ENCODE measurements around the gene PHC2.

PHC2 gene

DNA sequence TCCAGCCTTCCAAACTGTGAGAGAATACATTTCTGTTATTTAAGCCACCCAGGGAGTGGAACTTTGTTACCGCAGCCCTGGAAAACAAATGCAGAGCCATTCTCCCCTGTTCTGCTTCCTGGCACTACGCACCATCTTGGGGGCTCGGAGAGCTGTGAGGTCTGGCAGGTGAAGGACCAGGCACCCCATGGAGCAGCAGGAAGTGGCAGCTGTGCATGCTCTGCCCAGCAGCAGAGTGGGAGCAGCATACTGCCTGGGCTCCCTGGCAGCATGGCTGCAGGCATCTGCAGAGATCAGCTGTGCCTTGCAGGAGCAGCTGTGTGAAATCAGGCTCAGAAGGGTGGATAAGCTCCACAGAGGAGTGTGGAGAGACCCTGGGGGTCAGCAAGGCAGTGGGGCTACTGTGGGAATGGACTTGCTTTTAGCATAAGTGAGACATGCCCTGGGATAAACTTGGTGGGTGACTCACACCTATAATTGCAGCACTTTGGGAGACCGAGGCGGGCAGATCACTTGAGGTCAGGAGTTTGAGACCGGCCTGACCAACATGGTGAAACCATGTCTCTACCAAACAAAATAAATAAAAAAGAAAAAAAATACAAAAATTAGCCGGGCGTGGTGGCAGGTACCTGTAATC is 23.9 kb upstream of the PHC2 start:
- DNase-seq (ENCODE audit: low read depth in 4 of 4, low spot score in 1 of 4) = no peak

DNA sequence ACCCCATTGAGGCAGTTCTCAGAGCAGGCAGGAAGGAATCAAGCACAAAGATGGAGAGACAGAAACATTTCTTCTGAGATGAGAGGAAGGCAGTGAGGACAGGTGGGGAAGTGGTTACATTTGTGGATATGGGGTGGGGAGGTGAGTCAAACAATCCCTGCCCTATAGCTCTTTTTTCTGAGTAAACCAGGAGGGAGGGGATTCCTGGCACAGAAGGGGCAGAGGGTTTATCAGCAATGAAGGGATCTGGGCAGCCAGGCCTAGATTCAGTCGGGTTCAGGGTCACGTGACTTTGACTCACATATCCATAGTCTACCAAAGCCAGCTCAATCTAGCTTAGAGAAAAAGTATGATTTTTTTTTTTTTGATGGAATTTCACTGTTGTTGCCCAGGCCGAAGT is 15.7 kb upstream of the PHC2 start:
- DNase-seq (ENCODE audit: low read depth in 4 of 4, low spot score in 1 of 4) = no peak

DNA sequence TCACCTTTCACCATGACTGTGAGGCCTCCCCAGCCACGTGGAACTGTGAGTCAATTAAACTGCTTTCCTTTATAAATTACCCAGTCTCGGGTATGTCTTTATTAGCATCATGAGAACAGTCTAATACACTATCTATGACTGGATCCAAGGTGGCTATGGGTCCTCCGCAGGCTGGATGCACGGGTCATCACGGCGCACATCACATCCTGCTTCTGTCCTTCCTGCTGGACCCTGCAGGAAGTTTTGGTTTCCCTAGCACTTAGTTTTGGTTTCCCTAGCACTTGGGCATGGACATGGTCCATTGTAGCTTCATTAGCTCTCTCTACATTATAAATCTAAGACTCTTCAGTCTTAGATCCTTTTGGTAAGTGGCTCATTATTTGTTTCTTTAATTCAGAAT is 14.2 kb upstream of the PHC2 start:
- DNase-seq (ENCODE audit: low read depth in 4 of 4, low spot score in 1 of 4) = no peak

DNA sequence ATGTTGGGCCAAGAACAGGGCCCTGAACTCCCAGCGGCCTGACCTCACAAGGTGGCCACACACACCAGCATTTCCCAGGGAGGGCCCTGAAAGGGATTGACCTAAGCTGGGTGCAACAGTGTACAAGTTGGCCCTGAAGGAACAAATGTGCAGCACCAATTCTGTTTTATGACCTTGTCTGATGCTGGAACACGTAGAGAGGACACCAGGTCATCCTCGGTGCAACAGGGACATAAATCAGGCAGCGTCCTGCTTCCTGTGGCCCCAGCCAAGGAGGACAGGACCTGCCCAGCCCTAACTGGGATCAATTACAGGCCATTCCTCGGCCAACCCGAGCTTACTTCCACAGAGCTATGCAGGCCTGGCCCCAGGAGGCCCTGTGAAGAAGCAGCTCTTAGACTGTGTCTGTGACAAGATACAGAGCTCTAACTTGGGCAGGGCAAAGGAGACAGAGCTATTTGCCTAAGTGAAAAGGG is 12.8 kb upstream of the PHC2 start:
- DNase-seq (ENCODE audit: low read depth in 4 of 4, low spot score in 1 of 4) = no peak

DNA sequence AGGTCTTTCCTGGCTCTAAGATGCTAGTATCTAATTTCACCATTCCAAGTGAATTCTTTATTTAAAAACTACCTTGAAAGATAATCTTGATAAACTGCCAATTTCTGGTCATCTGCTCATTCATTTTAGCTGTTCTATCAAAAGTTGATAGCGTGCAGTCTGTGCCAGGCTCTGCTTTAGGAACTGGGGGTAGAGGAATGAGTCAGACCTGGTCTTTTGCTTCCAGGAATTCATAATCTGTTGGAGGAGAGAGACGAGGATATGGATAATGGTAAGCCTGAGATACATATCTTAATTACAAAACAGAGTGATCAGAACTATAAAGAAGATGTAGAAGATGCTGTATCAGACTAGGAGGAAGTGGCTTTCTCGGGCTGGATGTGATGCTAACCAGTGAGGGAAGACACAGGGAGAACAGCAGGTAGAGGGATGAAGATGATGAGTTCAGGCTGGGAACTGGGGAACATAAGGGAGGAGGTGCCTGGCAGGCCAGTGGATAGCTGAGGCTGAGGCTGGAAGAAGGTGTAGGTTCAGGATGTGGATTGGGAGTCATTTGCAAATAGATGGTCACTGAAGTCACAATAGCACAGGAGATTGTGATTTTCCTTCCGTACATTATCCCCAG is 12.3 kb upstream of the PHC2 start:
- DNase-seq (ENCODE audit: low read depth in 4 of 4, low spot score in 1 of 4) = no peak

DNA sequence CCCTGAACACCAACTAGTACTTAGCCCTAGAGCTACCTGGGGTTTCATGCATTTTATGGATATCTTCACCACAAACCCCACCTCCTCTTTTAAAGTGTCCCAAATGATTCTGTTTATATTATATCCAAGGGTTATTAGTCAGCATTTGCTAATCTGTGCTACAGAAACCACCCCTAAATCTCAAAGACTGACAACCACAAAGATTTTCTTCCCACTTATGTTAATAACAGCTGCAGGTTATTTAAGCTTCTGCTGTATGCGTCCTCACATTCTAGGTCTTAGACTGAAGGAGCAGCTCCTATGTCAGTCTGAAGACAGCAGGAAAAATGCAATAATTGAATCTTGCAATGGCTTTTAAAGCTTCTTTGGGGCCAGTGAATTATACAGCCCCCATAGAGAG is 11.2 kb upstream of the PHC2 start:
- no peak for DNase-seq (ENCODE audit: low read depth in 4 of 4, low spot score in 1 of 4)

DNA sequence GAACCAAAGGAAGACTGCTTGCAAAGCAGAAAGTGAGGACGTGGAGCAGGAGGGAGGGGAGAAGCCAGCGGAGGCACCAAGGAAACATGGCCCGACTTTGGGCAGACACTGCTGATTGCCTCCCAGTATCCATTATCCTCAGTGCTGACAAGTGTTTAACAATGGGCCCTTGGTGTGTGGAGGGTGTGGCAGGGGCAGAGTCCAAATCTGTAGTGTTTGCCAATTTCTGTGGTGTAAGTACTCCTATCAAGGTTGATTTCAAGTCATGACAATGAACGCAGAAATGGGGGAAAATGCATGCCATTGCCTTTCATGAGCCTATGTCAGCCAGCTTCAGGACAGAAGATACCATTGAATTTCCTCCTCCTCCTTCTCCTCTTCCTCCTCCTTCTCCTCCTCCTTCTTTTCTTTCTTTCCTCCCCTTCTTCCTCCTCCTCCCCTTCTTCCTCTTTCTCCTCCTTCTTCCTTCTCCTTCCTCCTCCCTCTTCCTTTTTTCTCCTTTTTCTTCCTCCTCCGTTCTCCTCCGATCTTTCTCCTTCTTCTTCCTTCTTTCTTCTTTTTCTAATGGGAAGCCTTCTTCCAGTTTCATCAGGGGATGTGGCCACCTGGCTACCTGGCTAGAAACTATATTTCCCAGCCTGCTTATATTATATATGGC is 10.3 kb upstream of the PHC2 start:
- no peak for DNase-seq (ENCODE audit: low read depth in 4 of 4, low spot score in 1 of 4)

DNA sequence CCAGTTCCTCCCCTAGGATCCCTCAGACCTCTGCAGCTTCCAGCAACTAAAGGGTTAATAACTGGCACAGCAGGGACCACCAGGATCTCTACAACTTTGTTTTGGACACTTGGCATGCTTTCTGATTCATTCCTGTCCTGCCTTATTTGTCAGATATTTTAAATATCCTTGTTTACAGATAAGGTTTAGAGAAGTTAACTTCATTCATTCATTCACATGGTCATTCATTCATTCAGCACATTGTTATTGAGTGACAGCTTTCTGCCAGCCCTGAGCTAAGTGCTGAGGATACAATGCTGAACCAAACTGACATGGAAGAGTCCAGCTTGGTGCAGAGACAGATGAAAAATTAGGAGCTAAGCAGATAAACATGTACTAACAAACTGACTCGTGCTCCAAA is 8.8 kb upstream of the PHC2 start:
- no peak for DNase-seq (ENCODE audit: low read depth in 4 of 4, low spot score in 1 of 4)

DNA sequence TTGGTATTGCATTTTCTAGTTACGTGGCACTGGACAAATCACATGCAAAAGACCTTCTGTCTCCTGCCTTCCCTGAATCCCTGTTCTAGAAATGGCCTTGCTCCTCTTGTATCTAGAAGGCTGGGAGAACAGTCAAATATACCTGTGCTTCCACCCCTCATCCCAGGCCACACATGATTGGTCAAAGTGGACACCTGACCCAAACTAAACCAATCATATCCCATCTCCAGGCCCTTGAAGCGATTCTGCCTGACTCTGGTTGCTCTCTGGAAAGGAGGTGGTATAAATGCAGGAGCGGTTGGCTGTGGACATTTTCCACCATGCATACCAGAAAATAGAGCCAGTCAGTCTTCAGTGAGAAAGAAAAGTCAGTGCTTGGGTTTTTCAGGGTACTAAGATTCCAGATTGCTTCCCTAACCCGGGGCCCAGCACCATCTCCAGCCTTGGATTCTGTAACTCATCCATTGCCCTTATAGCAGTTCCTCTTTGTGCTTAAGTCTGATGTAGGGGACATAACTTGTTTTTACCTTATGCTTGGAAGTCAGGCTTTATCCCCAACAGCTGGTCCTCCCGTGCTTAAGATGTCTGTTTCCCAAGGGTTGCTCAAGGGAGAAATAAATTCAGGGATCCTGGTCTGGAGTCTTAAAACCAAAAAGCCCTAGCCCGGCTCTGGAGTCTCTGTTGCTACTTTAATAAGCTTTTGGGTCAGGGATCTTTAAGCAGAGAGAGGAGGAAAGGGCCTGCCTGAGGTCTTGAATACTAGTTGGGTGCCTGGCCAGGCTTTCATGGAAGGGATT is 7.7 kb upstream of the PHC2 start:
- DNase-seq (ENCODE audit: low read depth in 4 of 4, low spot score in 1 of 4) = no peak

DNA sequence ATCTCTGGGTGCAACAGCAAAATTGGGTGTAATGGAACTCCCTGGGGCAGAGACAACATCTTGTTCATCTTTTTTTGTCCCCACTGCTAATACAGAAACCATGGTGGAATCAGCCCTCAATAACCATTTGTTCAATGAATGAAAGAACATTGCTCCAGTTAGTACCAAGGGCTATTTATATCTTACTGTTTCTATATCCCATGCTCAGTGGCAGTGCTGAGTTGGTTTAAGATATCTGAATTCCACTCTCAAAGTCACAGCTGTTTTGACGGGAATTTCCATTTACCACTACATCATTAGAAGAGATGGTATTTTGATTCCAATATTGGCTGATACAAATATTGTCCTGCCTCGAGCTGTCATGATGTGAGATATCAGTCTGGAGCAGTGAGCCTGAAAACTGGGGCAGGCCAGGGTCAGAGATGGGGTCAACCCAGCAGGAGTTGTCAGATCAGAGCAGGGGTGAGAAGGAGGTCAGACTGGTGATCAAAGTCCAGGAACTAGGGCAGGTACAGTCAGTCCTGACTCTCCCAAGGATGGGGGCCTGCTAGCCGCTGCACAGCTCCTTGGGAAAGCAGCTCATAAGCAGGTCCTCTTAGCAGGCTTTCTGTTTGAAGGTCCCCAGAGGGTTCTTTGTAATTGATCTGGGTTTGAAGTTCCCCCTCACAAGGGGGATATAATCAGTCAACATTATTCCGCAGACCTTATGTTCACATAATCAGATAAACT is 5.8 kb upstream of the PHC2 start:
- no peak for DNase-seq (ENCODE audit: low read depth in 4 of 4, low spot score in 1 of 4)

DNA sequence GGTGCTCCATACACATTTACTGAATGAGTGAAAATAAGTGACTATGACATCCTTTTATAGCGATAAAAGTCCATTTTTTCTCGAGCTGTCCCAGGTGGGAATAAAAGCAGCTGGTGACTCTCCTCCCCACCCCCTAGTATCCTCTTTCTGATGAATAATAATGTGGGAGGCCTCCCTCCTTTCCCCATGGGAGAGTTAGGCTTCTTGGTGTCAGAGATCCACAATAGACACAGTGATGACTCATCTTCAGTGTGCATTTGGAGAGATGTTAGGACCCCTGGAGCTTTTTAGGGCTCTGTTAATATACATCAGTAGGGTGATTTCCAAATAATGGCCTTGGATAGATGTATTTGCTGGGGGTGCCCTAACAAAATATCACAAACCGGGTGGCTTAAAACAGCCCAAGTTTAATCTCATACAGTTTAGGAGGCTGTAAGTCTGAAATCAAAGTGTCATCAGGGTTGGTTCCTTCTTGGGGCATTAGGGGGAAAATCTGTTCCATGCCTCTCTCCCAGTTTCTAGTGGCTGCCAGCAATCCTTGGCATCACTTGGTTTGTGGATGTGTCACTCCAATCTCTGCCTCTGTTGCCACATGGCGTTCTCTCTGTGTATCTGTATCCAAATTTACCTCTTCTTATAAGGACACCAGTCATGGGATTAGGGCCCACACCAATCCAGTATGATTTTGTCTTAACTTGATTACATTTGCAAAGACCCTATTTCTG is 4.4 kb upstream of the PHC2 start:
- DNase-seq (ENCODE audit: low read depth in 4 of 4, low spot score in 1 of 4) = no peak

DNA sequence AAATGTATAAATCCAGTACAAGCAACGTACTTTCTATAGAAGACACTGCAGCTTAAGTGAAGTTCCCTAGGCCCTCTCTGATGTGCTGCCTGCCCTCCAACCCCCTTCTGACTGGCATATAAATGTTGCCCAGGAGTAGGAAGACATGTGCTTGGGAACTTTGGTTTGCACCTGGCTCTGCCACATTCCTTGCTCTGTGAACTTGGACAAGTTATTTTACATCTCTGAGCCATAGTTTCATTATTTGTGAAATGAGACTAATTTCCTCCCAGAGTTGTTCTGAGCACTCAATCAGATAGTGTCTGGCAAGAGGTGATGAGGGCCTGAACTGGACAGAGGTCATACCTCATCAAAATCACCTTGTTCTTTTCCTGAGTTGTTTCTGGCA is 3.5 kb upstream of the PHC2 start:
- DNase-seq (ENCODE audit: low read depth in 4 of 4, low spot score in 1 of 4) = no peak

DNA sequence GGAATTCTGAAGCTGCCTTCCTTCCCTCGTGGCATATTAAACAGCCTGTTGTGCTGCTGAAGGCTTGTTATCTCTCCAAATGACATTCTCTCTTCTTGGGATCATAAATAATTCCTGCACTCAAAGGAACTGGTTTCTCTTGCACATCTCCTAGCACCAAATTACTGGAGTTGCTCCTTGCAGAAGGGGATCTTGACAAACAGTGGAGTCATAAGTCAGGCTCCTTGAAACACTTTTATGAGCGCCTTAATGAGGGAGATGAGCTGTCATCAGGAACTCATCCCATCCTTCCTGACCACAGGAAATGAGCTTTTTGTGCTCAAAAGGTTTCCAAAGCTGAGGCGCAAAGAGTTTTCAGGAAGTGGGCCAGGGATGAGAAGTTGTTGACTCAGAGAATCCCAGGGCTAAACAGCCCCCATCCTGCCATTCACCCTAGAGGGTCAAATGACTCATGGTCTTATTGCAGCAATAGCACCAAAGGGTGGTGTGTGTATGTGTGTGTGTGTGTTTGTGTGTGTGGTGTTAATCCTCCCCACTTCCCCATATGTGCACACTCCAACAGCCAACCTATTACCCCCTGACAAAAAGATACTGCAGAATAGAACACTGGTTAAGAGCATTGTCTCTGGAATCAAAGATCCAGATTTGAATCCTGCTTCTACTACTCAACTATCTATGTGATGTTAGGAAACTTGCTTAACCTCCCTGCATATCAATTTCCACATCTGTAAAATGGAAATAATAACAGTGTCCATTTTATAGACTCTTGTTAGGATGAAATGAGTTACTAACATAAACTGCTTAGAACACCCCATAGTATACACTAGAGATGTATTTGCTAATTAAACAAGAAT is 2.8 kb upstream of the PHC2 start:
- DNase-seq (ENCODE audit: low read depth in 4 of 4, low spot score in 1 of 4) = no peak

DNA sequence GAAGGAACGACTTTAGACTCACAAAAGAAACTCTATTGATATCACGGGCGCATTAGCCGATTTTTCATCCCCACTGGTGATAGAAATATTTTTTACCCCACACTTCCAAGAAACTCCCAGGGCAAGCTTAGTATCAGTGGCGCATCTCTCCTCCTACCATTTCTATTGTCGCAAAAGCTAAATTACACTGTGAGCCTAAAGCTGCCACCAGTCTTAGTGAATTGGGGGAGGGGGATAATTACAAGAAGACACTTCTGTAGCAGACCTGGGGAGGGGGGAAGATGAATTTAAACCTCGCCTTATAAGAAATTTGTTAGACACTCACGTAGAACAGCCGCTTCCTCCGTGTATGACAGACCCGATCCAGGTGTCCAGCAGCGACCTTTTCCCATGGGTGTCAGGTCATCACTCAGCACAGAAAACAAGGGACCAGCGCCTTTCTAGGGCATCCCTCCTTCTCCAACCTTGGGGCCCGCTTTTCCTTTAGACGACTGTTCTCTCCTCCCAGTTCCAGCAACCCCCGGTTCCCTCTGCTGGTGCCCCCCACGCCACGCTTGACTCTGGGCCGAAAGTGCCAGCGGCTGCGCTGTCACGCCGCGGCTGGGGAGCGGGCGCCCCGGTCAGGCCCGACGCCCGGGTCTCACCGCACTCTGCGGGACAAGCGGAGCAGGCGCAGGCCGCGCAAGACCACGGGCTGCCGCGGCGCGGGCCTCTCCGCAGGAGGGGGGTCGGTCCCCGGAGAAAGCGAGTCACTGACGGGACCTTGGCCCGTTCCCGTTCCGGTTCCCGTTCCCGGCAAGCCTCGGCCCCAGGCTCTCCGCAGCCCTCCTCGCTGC is 821 bp downstream of the PHC2 start:
- DNase-seq (ENCODE audit: low read depth in 4 of 4, low spot score in 1 of 4) = no peak

DNA sequence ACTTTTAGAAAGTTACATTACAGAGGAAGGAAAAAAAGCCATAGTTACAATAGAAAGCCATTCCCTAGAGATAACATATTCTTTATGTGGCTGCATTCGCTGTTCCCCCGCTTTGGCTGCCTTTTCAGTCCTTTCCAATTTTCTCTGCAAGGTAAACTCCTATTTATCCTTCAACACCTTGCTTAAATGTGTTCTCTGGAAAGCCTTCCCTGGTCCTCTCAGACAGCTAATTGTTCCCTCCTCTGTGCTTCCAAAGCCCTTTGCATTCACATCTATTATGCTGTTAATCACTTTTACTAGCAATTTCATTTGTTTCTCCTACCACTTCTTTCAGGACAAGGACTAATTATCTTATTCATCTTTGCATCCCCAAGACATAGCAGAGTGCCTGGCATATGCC is 1.6 kb downstream of the PHC2 start:
- no peak for DNase-seq (ENCODE audit: low read depth in 4 of 4, low spot score in 1 of 4)

DNA sequence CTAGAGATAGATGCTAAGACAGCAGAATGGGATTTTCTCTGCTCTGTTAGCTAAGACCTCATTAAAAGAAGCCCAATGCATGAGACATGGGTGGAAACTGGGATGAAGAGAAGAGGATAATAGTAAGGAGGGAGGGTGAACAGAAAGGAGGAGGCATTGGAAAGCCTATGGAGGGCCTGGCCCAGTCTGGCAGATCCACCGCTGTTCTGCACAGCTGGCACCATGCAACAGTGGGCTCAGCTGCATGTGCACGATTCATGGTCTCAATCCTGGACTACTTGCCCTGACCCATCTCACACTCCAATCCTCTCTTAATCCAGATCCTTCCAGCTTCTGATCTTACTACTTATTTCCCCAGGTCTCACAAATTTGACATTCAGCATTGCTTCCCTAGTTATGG is 2.2 kb downstream of the PHC2 start:
- no peak for DNase-seq (ENCODE audit: low read depth in 4 of 4, low spot score in 1 of 4)

DNA sequence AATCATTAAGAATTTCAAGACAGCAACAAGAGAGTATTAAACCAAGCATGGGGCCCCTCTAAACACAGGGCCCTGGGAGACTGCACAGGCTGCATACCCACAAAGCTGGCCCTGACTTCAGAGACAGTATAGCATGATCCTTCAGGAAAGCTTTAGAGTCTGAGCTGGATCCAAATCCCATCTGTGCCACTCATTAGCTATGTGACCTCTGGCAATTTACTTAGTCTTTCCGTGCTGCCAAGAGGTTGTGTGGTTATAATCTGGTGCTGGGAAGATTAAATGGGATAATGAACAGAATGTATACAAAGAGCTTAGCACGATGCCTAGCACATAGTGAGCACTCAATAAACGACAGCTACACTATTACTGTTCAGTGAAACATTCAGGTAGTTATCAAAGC is 4.0 kb downstream of the PHC2 start:
- no peak for DNase-seq (ENCODE audit: low read depth in 4 of 4, low spot score in 1 of 4)

DNA sequence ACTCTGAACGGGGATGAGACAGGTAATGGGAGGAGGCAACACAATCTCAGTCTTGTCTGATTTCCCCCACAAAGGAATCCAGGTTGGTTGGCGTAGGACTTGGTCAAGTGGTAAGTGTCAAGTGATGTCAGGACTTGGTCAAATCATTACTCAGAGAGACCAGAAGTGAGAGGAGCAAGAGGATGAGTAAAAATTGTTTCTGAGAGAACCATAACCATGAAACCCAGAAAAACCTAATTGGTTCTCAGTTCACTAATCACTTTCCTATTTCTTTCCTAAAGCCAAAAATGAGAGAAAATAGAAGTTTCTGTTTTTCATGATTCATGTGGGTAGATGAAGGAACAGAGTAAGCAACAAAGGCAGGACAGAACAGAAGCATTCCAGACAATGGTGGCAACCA is 5.0 kb downstream of the PHC2 start:
- DNase-seq (ENCODE audit: low read depth in 4 of 4, low spot score in 1 of 4) = no peak

DNA sequence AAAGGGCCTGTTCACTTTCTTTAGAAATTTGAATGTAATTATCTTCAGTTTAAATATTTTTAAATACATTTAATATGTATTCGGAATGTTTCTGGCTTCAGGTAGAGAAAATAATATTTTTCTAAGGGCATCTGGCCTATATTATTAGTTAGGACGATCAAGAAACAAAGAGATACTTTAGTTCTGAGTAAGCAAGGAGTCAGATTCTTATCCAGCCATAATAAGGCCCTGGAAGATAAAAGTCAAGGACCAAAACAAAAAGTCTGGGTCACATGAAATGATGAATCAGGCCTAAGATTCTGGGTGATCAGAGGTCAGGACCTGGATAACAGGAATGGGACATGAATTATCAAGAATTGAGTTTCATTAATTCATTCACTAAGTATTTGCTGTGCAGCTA is 6.3 kb downstream of the PHC2 start:
- no peak for DNase-seq (ENCODE audit: low read depth in 4 of 4, low spot score in 1 of 4)

Measured in stimulated activated CD4-positive, alpha-beta T cell treated with anti-CD3 and anti-CD28 coated beads, Interleukin-1b, Interleukin-23, amount 100 ng/mL, for 24 hours (primary cell).